Neural crest cell (in vitro differentiated cells): Measurements from ENCODE around the gene NOC3L. TPM values are rescaled to one million over a fixed set of nuclear protein-coding genes. Genes with fewer than 3 reads are reported as not detected.

Experiments used
- DNase-seq: peaks from one replicate; pipeline ENCODE4 v3.0.0; 2021; ENCODE audit warnings: low read depth, mixed read lengths, low spot score
- H3K27ac Mint-ChIP-seq: one replicate; pipeline ENCODE4 v1.8.0; 2021; ENCODE audit warnings: mild to moderate bottlenecking, mixed read lengths; ENCODE audit not compliant: unreplicated experiment
- H3K27me3 Mint-ChIP-seq: 2 replicates; pipeline ENCODE4 v1.8.0; 2021; ENCODE audit warnings: low read depth, mild to moderate bottlenecking, mixed read lengths
- H3K36me3 Mint-ChIP-seq: 2 replicates; pipeline ENCODE4 v1.8.0; 2021; ENCODE audit warnings: low read depth, mild to moderate bottlenecking, mixed read lengths
- H3K4me1 Mint-ChIP-seq: 2 replicates; pipeline ENCODE4 v1.8.0; 2021; ENCODE audit warnings: mixed read lengths
- H3K4me3 Mint-ChIP-seq: one replicate; pipeline ENCODE4 v1.8.0; 2021; ENCODE audit warnings: mild to moderate bottlenecking, mixed read lengths
- H3K9me3 Mint-ChIP-seq: 2 replicates; pipeline ENCODE4 v1.8.0; 2021; ENCODE audit warnings: mixed read lengths
- total RNA-seq: library from RNA; stranded (reverse); gene quantifications from 2 replicates; pipeline ENCODE4 v1.2.1, GENCODE V29; 2021
- TF ChIP-seq, protein P1 (sequence below): fragments of 200-600 bp; sonication (generic); conservative IDR thresholded peaks from 2 replicates; pipeline ENCODE4 v1.5.0; 2021; ENCODE audit warnings: antibody characterized with exemption, mild to moderate bottlenecking

Gene NOC3L
- total RNA-seq, 1 donor from 2014 or later: 25.7 TPM

DNA sequence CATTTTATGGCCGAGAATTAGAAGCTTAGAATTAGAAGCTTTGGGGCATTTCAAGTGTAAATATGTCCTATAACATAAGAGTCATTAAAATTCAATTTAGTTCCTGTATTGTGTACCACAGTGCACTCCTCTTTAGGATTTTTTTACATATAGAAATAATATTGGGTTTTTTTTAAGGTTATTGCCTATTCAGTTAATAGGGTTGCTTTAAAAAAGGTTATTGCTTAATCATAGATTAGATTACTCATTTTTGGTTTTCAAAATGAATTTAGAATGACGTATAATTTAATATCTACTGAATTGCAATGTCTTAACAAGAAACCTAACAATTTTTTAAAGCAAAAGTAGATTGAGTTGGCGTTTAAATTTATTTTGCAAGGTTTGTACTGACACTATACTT lies 34.1 kb downstream of the NOC3L start:
- Mint-ChIP-seq H3K9me3 (no peaks in the 10 kb centered on the region), H3K36me3 (peaks cover 21% of the 10 kb centered on the region), H3K4me3 (no peak overlapping the region), H3K27me3 (no peaks in the 10 kb centered on the region), H3K27ac (no peak overlapping the region), H3K4me1 (no peaks in the 10 kb centered on the region)
- no peak for DNase-seq
- TF ChIP-seq, protein P1, sequence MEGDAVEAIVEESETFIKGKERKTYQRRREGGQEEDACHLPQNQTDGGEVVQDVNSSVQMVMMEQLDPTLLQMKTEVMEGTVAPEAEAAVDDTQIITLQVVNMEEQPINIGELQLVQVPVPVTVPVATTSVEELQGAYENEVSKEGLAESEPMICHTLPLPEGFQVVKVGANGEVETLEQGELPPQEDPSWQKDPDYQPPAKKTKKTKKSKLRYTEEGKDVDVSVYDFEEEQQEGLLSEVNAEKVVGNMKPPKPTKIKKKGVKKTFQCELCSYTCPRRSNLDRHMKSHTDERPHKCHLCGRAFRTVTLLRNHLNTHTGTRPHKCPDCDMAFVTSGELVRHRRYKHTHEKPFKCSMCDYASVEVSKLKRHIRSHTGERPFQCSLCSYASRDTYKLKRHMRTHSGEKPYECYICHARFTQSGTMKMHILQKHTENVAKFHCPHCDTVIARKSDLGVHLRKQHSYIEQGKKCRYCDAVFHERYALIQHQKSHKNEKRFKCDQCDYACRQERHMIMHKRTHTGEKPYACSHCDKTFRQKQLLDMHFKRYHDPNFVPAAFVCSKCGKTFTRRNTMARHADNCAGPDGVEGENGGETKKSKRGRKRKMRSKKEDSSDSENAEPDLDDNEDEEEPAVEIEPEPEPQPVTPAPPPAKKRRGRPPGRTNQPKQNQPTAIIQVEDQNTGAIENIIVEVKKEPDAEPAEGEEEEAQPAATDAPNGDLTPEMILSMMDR: no peak

DNA sequence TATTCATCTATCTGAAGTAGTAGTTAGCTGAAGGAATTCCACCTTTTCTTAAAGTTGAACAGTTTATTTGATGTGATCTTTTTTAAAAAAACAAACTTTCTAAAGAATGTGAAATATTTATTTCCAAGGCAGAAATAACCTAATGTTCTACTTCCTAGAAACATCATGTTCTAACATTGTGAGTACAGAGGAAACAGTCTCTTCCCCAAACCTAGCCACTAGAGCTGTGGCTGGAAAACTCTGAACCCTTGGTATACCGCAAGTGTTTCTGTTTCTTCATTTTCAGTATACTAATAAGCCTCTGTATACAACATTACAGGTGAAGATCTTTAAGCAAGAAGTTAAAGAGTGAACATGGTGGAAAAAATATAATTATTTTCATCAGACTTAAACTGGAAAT lies 35.1 kb downstream of the NOC3L start:
- Mint-ChIP-seq H3K4me3 (no peak overlapping the region), H3K36me3 (peaks cover 21% of the 10 kb centered on the region), H3K27me3 (no peaks in the 10 kb centered on the region), H3K4me1 (no peaks in the 10 kb centered on the region), H3K27ac (no peak overlapping the region), H3K9me3 (no peaks in the 10 kb centered on the region)
- TF ChIP-seq, protein P1: no peak
- no peak for DNase-seq

DNA sequence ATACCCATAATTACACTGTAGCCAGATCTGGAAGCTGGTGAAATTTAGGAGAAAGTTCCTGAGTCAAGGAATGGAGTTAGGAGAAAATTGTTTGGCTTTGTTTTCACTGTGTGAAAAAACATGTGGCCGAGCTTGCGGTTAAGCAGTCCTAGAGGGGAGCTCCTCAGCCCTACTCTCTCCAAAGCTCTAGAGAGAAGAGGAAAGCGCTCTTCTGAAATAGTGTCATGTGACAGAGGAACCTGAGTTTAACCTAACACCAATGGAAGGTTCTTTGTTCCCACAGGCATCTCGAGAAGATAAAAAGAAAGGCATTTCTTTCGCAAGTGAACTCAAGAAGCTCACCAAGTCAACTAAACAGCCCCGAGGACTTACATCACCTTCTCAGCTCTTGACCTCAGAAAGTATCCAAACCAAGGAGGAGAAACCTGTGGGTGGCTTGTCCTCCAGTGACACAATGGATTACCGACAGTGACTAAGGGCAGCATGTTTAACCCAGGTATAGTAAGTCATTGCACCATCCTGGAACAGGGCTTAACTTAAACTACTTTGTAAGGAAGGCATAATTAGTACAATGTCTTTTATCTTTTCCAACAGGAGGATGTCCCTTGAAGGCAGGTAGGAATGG lies 38.0 kb downstream of the NOC3L start:
- Mint-ChIP-seq H3K4me1 (no peaks in the 10 kb centered on the region), H3K9me3 (no peaks in the 10 kb centered on the region), H3K27me3 (no peaks in the 10 kb centered on the region), H3K27ac (no peak overlapping the region), H3K4me3 (no peak overlapping the region), H3K36me3 (peaks cover 13% of the 10 kb centered on the region)
- DNase-seq: no peak
- TF ChIP-seq, protein P1: no peak

DNA sequence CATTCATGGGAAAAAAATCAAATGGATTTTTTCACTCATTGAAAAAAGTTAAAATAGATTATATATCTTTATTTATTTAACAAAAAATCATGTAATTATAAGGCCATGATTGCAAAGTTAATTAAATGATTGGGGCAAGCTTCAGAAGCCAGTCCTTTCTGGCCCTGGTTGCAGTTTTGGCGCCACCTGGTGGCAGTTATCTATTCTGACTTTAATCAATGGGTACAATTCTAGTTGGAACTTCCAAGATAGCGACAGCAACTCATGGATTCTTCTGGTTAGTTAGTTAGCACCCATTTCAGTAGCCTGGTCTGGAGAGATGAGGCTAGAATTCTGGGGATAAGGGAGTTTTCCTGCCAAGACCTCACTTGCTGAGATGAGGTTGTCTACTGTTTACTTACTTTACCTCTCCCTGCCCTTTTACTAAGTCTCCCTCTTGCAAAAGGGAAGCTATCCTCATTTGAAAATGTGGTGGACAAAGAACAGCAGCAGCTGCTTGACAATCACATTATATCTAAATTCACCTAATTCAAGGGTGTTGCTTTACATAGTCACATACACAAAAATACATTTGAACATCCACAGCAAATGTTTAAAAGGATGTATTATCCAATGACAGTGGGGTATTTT lies 42.3 kb downstream of the NOC3L start:
- Mint-ChIP-seq H3K27me3 (no peaks in the 10 kb centered on the region), H3K36me3 (peaks cover 8% of the 10 kb centered on the region), H3K4me3 (no peak overlapping the region), H3K27ac (no peak overlapping the region), H3K4me1 (no peaks in the 10 kb centered on the region), H3K9me3 (no peaks in the 10 kb centered on the region)
- TF ChIP-seq, protein P1: peak; percentile 95
- peak; percentile 70 for DNase-seq

DNA sequence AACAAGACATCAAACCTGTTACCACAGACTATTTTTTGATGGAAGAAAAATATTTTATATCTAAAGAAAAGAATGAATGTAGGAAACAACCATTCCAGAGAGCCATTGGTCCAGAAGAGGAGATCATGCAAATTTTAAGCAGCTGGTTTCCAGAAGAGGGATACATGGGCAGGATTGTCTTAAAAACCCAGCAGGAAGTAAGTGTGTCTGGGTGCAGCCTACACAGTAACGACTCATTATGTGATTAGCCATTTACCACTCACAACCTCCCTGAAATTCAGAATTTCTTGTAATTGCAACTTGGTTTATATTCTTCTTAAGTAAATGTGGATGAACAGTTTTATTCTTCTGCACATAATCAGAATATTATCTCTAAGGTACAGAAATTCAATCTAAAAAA lies 46.2 kb downstream of the NOC3L start:
- TF ChIP-seq, protein P1: no peak
- H3K4me1 Mint-ChIP-seq: no peaks in the 10 kb centered on the region

More for the DNA sequence above, 46.2 kb downstream of the NOC3L start:
- Mint-ChIP-seq H3K27ac (no peak overlapping the region), H3K9me3 (no peaks in the 10 kb centered on the region), H3K36me3 (peaks cover 6% of the 10 kb centered on the region), H3K4me3 (no peak overlapping the region), H3K27me3 (no peaks in the 10 kb centered on the region)
- no peak for DNase-seq
